Stimulated activated memory B cell treated with anti-CD40 and anti-IgM and Interleukin-4, amounts not matched to agents 10 μg/mL and 1 μg/mL and 100 μg/mL, for 72 hours (primary cell): Measurements from ENCODE around the gene ANOS1.

ENCODE experiments used
- ATAC-seq: fragments of 150-1000 bp; cut with Tn5 transposase; 2 replicates; pipeline ENCODE4 v1.10.0; 2021
- H3K27ac Mint-ChIP-seq: one replicate; pipeline ENCODE4 v1.8.0; 2022; ENCODE audit warnings: mild to moderate bottlenecking, mixed read lengths
- H3K27me3 Mint-ChIP-seq: one replicate; pipeline ENCODE4 v1.8.0; 2022; ENCODE audit warnings: mixed read lengths
- H3K36me3 Mint-ChIP-seq: one replicate; pipeline ENCODE4 v1.8.0; 2022; ENCODE audit warnings: mixed read lengths
- H3K4me1 Mint-ChIP-seq: one replicate; pipeline ENCODE4 v1.8.0; 2022; ENCODE audit warnings: mixed read lengths
- H3K4me3 Mint-ChIP-seq: one replicate; pipeline ENCODE4 v1.8.0; 2022; ENCODE audit warnings: mild to moderate bottlenecking, moderate library complexity, mixed read lengths
- H3K9me3 Mint-ChIP-seq: one replicate; pipeline ENCODE4 v1.8.0; 2022; ENCODE audit warnings: mixed read lengths

ANOS1 gene

DNA sequence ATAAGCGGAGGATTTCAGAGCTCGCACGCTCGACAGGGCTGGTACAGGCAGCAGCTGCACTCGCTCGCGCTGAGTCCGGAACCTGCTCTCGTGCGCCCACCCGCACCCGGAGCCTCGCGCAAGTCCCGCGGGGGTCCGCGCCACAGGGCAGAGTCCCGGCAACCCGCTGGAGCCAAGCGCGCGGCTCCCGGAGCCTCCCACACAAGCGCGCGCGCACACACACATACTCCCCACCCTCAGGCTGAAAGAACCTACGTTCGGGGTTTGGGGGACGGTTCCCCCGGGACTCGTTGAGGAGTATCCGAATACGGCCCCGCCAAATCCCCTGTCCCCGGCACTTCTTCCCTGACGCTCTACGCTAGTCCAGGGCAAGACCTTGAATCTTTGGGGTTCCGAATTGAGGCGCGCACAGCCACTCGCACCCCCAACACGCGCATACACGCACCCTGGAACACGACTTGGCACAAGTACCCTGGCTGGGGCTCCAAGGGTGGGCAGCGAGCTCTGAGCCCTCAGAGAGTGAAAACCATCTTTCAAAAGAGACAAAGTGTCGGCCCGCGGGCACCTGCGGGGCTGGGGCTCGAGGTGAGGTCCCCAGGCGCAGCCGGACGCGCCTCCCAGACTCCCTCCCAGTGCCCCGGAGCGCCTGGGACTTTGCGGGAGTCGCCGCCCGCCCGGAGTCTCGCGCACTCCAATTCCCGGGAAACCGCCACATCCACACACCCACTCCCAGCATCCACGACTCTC lies 952 bp downstream of the ANOS1 start:
- Mint-ChIP-seq H3K36me3 (no peaks in the 10 kb centered on the region), H3K4me1 (no peaks in the 10 kb centered on the region), H3K27me3 (peaks cover 28% of the 10 kb centered on the region), H3K4me3 (no peak overlapping the region), H3K9me3 (no peaks in the 10 kb centered on the region), H3K27ac (no peak overlapping the region)
- ATAC-seq, result no peak

DNA sequence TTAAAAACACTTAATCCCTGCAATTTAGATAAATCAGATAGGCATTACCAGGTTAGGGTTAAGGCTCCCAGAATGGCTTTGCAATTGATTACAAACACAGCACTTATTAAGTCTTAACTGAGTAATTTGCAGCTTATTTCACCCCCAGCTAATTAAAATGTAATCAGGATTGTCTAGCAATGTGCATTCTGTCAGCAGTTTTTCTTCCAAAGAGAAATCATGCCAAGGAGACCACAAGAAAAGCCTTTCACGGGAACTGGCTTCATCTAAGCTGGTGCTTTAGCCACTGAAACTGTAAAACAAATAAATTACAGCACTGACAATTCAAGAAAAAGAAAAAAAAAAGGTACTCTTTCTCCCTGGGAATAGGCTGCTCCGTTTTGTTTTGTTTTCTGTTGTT lies 2.1 kb downstream of the ANOS1 start:
- Mint-ChIP-seq H3K9me3 (no peaks in the 10 kb centered on the region), H3K4me1 (no peaks in the 10 kb centered on the region), H3K27ac (no peak overlapping the region), H3K27me3 (peaks cover 28% of the 10 kb centered on the region), H3K36me3 (no peaks in the 10 kb centered on the region), H3K4me3 (no peak overlapping the region)
- ATAC-seq, result no peak

- Mint-ChIP-seq H3K9me3 (no peaks in the 10 kb centered on the region), H3K4me3 (no peak overlapping the region), H3K36me3 (no peaks in the 10 kb centered on the region), H3K27me3 (peaks cover 28% of the 10 kb centered on the region), H3K4me1 (no peaks in the 10 kb centered on the region), H3K27ac (no peak overlapping the region)
- ATAC-seq, result no peak
Observed at GRCh38 chrX:8728932-8729535, 2.9 kb downstream of the ANOS1 start.

DNA sequence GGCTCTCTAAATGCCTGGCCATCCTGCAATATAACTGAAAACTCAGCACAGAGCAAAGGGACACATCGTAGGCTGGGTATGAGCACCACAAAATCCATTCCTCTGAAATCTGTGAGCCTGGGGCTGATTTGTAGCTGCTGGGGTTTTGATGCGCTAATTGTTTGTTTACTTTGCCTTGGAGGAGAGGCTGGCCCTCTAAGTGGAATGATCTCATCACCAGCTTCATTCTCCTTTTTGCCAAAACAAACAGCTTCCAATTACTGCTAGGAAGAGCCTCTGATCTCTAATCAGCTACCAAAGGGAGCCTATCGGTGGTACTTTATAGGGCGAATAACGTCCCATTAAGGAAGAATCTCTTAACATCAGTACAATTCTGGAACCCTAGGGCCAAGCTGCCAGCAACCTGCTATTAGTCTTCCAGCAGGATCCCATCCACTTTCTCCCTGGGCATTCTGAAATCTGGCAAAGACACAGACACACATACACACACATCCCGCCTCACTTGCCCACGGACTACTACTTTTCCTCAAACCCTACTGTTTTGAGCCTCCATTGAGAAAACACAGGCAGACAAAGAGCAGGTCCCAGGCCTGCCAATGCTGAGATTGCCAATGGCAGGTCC lies 5.8 kb downstream of the ANOS1 start:
- Mint-ChIP-seq H3K4me1 (no peaks in the 10 kb centered on the region), H3K27me3 (peaks cover 11% of the 10 kb centered on the region), H3K4me3 (no peak overlapping the region), H3K9me3 (no peaks in the 10 kb centered on the region), H3K36me3 (no peaks in the 10 kb centered on the region), H3K27ac (no peak overlapping the region)
- no peak for ATAC-seq

- H3K27me3 Mint-ChIP-seq, result no peaks in the 10 kb centered on the region
- H3K36me3 Mint-ChIP-seq, result no peaks in the 10 kb centered on the region
- H3K4me1 Mint-ChIP-seq, result no peaks in the 10 kb centered on the region
- no peak overlapping the region for H3K27ac Mint-ChIP-seq
- no peaks in the 10 kb centered on the region for H3K9me3 Mint-ChIP-seq
- no peak overlapping the region for H3K4me3 Mint-ChIP-seq
- ATAC-seq, result no peak
Observed at GRCh38 chrX:8724300-8724699, 7.6 kb downstream of the ANOS1 start.

DNA sequence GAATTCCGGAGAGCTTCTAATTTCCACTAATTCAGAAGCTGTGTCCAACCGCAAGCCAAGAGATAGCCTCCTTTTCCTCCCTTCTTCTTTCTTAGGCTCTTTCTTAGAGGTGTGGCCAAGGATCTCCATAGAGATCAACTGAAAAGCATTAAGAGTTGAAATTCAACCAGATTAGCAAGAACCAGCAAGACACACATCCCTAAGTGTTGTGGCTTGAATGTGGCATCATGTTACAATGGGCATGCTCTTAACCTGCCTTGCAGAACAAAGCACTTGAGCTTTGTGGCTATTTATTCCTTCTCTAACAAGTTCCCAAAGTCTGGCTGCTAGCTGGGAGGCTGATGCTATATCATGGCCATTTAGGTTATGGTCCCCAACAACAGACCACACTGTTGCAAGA lies 10.4 kb downstream of the ANOS1 start:
- Mint-ChIP-seq H3K4me3 (no peak overlapping the region), H3K36me3 (no peaks in the 10 kb centered on the region), H3K9me3 (no peaks in the 10 kb centered on the region), H3K27ac (no peak overlapping the region), H3K4me1 (no peaks in the 10 kb centered on the region), H3K27me3 (no peaks in the 10 kb centered on the region)
- no peak for ATAC-seq

GRCh38 chrX:8720136-8720535 lies 11.8 kb downstream of the ANOS1 start:
- H3K4me3 Mint-ChIP-seq, result no peak overlapping the region
- H3K36me3 Mint-ChIP-seq, result no peaks in the 10 kb centered on the region
- no peak for ATAC-seq
- H3K4me1 Mint-ChIP-seq, result no peaks in the 10 kb centered on the region
- H3K27ac Mint-ChIP-seq, result no peak overlapping the region
- no peaks in the 10 kb centered on the region for H3K9me3 Mint-ChIP-seq
- H3K27me3 Mint-ChIP-seq, result no peaks in the 10 kb centered on the region

DNA sequence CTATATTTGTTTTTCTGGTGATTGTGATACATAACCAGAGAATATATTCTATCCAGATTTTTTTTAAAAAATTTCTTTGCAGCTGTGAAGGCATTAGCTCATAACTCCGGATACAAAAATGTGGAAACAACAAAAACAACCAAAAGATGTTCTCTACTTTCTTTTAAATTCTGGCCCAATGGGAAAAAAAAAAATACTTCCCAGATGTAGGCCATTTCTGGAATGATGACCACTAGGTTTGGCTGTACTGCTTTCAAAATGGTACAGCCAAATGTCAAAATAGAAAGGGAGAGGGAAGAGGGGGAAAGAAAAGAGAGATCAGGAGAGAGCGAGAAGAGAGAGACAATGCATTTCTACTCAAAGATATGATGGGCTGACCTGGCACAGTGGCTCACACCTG lies 14.6 kb downstream of the ANOS1 start:
- Mint-ChIP-seq H3K9me3 (no peaks in the 10 kb centered on the region), H3K4me1 (no peaks in the 10 kb centered on the region), H3K27me3 (no peaks in the 10 kb centered on the region), H3K36me3 (no peaks in the 10 kb centered on the region), H3K27ac (no peak overlapping the region), H3K4me3 (no peak overlapping the region)
- ATAC-seq, result no peak

- H3K36me3 Mint-ChIP-seq, result no peaks in the 10 kb centered on the region
- H3K9me3 Mint-ChIP-seq, result no peaks in the 10 kb centered on the region
- H3K27me3 Mint-ChIP-seq, result no peaks in the 10 kb centered on the region
- H3K4me3 Mint-ChIP-seq, result no peak overlapping the region
- no peaks in the 10 kb centered on the region for H3K4me1 Mint-ChIP-seq
- no peak overlapping the region for H3K27ac Mint-ChIP-seq
- ATAC-seq, result no peak
Observed at GRCh38 chrX:8714164-8714563, 17.8 kb downstream of the ANOS1 start.

GRCh38 chrX:8711401-8711800 lies 20.5 kb downstream of the ANOS1 start:
- ATAC-seq, result no peak
- no peaks in the 10 kb centered on the region for H3K4me1 Mint-ChIP-seq
- no peaks in the 10 kb centered on the region for H3K36me3 Mint-ChIP-seq
- H3K27ac Mint-ChIP-seq, result no peak overlapping the region
- no peaks in the 10 kb centered on the region for H3K27me3 Mint-ChIP-seq
- no peaks in the 10 kb centered on the region for H3K9me3 Mint-ChIP-seq
- H3K4me3 Mint-ChIP-seq, result no peak overlapping the region

DNA sequence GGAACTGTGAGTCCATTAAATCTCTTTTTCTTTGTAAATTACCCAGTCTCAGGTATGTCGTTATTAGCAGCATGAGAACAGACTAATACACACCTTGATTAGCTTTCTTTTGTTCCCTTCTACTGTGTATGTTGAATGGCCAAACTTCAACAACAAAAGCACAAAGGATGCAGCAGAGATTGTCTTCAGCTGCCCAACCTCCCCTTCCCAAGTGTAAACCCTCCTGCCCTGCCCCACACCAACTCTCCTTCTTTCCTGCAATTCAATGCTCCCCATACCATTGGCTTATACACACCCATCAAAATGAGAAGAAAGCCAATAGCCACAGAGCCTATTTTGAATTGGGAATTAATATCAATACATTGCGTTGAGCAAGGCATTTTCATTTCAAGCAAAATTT lies 27.8 kb downstream of the ANOS1 start:
- Mint-ChIP-seq H3K27ac (no peak overlapping the region), H3K27me3 (no peaks in the 10 kb centered on the region), H3K9me3 (peaks cover 3% of the 10 kb centered on the region), H3K4me3 (no peak overlapping the region), H3K4me1 (no peaks in the 10 kb centered on the region), H3K36me3 (no peaks in the 10 kb centered on the region)
- ATAC-seq, result no peak

DNA sequence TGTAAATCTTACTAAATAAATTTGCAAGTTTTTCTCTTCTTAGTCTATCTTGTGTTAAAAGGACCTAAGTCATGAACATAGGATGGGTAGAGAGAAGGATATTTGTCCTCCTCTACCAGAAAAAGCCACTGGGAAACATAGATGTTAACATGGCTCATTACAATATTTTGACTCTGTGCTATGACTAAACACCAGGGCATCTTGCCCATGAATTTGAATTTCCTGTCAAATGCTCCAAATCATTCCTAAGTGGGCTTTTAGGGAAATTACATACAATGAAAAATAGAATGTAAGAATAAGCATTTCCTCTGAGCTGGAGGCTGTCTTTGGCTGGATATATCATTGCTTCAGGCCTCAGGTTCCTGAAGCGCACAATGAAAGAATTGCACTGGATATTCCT lies 39.1 kb downstream of the ANOS1 start:
- Mint-ChIP-seq H3K9me3 (no peaks in the 10 kb centered on the region), H3K27ac (no peak overlapping the region), H3K4me3 (no peak overlapping the region), H3K4me1 (no peaks in the 10 kb centered on the region), H3K27me3 (no peaks in the 10 kb centered on the region), H3K36me3 (no peaks in the 10 kb centered on the region)
- no peak for ATAC-seq

GRCh38 chrX:8689473-8689872 lies 42.5 kb downstream of the ANOS1 start:
- Mint-ChIP-seq H3K36me3 (no peaks in the 10 kb centered on the region), H3K9me3 (no peaks in the 10 kb centered on the region), H3K27me3 (no peaks in the 10 kb centered on the region), H3K27ac (no peak overlapping the region), H3K4me1 (peaks cover 6% of the 10 kb centered on the region), H3K4me3 (no peak overlapping the region)
- no peak for ATAC-seq

DNA sequence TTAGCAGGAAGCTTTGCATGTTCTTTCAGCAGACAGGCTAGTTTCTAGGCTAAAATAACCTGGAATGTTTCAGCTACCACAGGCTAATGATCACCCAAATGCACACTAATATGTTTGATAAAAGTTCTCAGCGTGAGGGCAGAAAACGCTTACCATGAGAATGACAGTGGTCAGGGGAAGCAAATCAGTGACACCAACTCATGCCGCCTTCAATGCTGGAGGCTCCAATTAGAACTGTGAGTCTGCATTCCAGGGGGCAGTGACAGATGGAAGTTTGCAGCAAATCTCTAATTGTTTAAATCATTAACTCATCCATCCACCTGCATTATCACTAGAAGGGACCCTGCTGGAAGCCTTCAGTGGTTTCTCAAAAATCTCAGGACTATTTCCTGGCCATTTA lies 43.2 kb downstream of the ANOS1 start:
- no peaks in the 10 kb centered on the region for H3K36me3 Mint-ChIP-seq
- no peak overlapping the region for H3K4me3 Mint-ChIP-seq
- ATAC-seq, result no peak
- no peak overlapping the region for H3K27ac Mint-ChIP-seq
- no peaks in the 10 kb centered on the region for H3K27me3 Mint-ChIP-seq
- no peaks in the 10 kb centered on the region for H3K9me3 Mint-ChIP-seq
- peaks cover 6% of the 10 kb centered on the region for H3K4me1 Mint-ChIP-seq

- Mint-ChIP-seq H3K4me3 (no peak overlapping the region), H3K27me3 (peaks cover 9% of the 10 kb centered on the region), H3K36me3 (no peaks in the 10 kb centered on the region), H3K27ac (no peak overlapping the region), H3K4me1 (peaks cover 6% of the 10 kb centered on the region), H3K9me3 (no peaks in the 10 kb centered on the region)
- ATAC-seq, result no peak
Observed at GRCh38 chrX:8684201-8684965, 47.6 kb downstream of the ANOS1 start.
